Measurements from ENCODE around the gene TMEM117.
"Not testable (repeated sequence)": the region's sequence is repeated elsewhere in the genome, so short reads cannot be mapped to it uniquely, and the experiment has no call there.

TMEM117 gene

GRCh38 chr12:44245932-44246331 is 410.1 kb downstream of the TMEM117 start:
- DNase-seq (ENCODE audit: low read depth), result no peak
- TF ChIP-seq POLR2A (IDR thresholded peaks at IDR 0.05; ENCODE audit: extremely low read depth, insufficient read length) (no peak), MYC (IDR thresholded peaks at IDR 0.05; ENCODE audit: low read depth, low read length) (no peak), MAX (IDR thresholded peaks at IDR 0.05; ENCODE audit: low read depth, low read length) (no peak), CTCF (IDR thresholded peaks at IDR 0.05; ENCODE audit: low read depth, low read length) (no peak)
- no peak overlapping the region for H3K4me3 ChIP-seq (ENCODE audit: low read depth, low read length)

- no peak for DNase-seq (ENCODE audit: low read depth)
- no peak for TF ChIP-seq MYC (IDR thresholded peaks at IDR 0.05; ENCODE audit: low read depth, low read length)
- TF ChIP-seq POLR2A (IDR thresholded peaks at IDR 0.05; ENCODE audit: extremely low read depth, insufficient read length), result no peak
- TF ChIP-seq MAX (IDR thresholded peaks at IDR 0.05; ENCODE audit: low read depth, low read length), result no peak
- no peak for TF ChIP-seq CTCF (IDR thresholded peaks at IDR 0.05; ENCODE audit: low read depth, low read length)
These were observed 410.7 kb downstream of the TMEM117 start for GRCh38 chr12:44246482-44247105.

GRCh38 chr12:44247588-44247987 is 411.7 kb downstream of the TMEM117 start:
- peak; percentile 8 for DNase-seq (ENCODE audit: low read depth)
- TF ChIP-seq POLR2A (IDR thresholded peaks at IDR 0.05; ENCODE audit: extremely low read depth, insufficient read length) (no peak), CTCF (IDR thresholded peaks at IDR 0.05; ENCODE audit: low read depth, low read length) (peak; percentile 36)
- no peak overlapping the region for H3K4me3 ChIP-seq (ENCODE audit: low read depth, low read length)

More at GRCh38 chr12:44246482-44247105, 410.7 kb downstream of the TMEM117 start:
- no peak overlapping the region for H3K4me3 ChIP-seq (ENCODE audit: low read depth, low read length)

GRCh38 chr12:44248436-44248835 is 412.6 kb downstream of the TMEM117 start:
- H3K4me3 ChIP-seq (ENCODE audit: low read depth, low read length), result no peak overlapping the region
- no peak for TF ChIP-seq MAX (IDR thresholded peaks at IDR 0.05; ENCODE audit: low read depth, low read length)
- no peak for TF ChIP-seq MYC (IDR thresholded peaks at IDR 0.05; ENCODE audit: low read depth, low read length)
- no peak for TF ChIP-seq POLR2A (IDR thresholded peaks at IDR 0.05; ENCODE audit: extremely low read depth, insufficient read length)
- no peak for TF ChIP-seq CTCF (IDR thresholded peaks at IDR 0.05; ENCODE audit: low read depth, low read length)
- no peak for DNase-seq (ENCODE audit: low read depth)

- H3K4me3 ChIP-seq (ENCODE audit: low read depth, low read length); DNase-seq (ENCODE audit: low read depth): not testable (repeated sequence)
These were observed 414.6 kb downstream of the TMEM117 start for GRCh38 chr12:44250440-44250839.

GRCh38 chr12:44253338-44253856 is 417.5 kb downstream of the TMEM117 start:
- no peak for DNase-seq (ENCODE audit: low read depth)
- TF ChIP-seq MAX (IDR thresholded peaks at IDR 0.05; ENCODE audit: low read depth, low read length) (no peak), MYC (IDR thresholded peaks at IDR 0.05; ENCODE audit: low read depth, low read length) (no peak)
- no peak overlapping the region for H3K4me3 ChIP-seq (ENCODE audit: low read depth, low read length)

GRCh38 chr12:44258246-44258645 is 422.4 kb downstream of the TMEM117 start:
- TF ChIP-seq MYC (IDR thresholded peaks at IDR 0.05; ENCODE audit: low read depth, low read length) (no peak), CTCF (IDR thresholded peaks at IDR 0.05; ENCODE audit: low read depth, low read length) (no peak), MAX (IDR thresholded peaks at IDR 0.05; ENCODE audit: low read depth, low read length) (no peak), POLR2A (IDR thresholded peaks at IDR 0.05; ENCODE audit: extremely low read depth, insufficient read length) (no peak)
- no peak overlapping the region for H3K4me3 ChIP-seq (ENCODE audit: low read depth, low read length)
- no peak for DNase-seq (ENCODE audit: low read depth)

Data from NB4 (cell line).